Measurements from ENCODE around the gene HLCS. TPM values are rescaled to one million over a fixed set of nuclear protein-coding genes. Genes with fewer than 3 reads are reported as not detected.
A peak's percentile ranks its signal among the peaks of the same experiment; 100 is the strongest.

HLCS gene
- total and polyA plus RNA-seq, 2 of the 8 experiments (the other 6 are each of a cell fraction or from before 2014, with no cell fraction given), result 4.7 to 12.2 TPM

- TF ChIP-seq POU5F1 (IDR thresholded peaks at IDR 0.05; ENCODE audit: low read depth, low read length), result no peak
- no peak for TF ChIP-seq JUND (IDR thresholded peaks at IDR 0.05; ENCODE audit: low read length)
- no peak for TF ChIP-seq CREB1 (IDR thresholded peaks at IDR 0.05)
- TF ChIP-seq RNF2 (IDR thresholded peaks at IDR 0.05; ENCODE audit: borderline replicate concordance, low read depth, low read length, missing control alignments, poor library complexity, severe bottlenecking), result peak; percentile 48
- no peak for TF ChIP-seq ZNF274 (IDR thresholded peaks at IDR 0.05; ENCODE audit: borderline replicate concordance, extremely low read depth, low read length)
Observed at GRCh38 chr21:36700971-36701755, 265.3 kb downstream of the HLCS start (continued).

Small RNA genes lying within 50 kb of the gene (small RNA-seq; reads per million reads assigned to genes)
- gene RF00019 (ENCODE audit: insufficient read depth) (not detected), gene RNA5SP491 (ENCODE audit: insufficient read depth) (22.6 reads per million, percentile 93 among the genes with 10 or more reads in this experiment)

Other genes starting within 250 kb of the HLCS start
- gene RIPPLY3, start 40.0 kb upstream of the HLCS start, total RNA-seq (2021; fragmentation: NEBNext Ultra II Directional; extraction: Animal tissue kit (Norgen Biotek cat#: 25700)), result 2.0 and 2.6 TPM in 2 replicates
- 2.2 TPM in 2 replicates for gene RIPPLY3, start 40.0 kb upstream of the HLCS start, polyA plus RNA-seq (2011; rRNA removed)
- 11.3 and 12.9 TPM in 2 replicates for gene PIGP, start 106.4 kb upstream of the HLCS start, total RNA-seq (2021; fragmentation: NEBNext Ultra II Directional; extraction: Animal tissue kit (Norgen Biotek cat#: 25700))
- 10.2 and 18.0 TPM in 2 replicates for gene PIGP, start 106.4 kb upstream of the HLCS start, polyA plus RNA-seq (2011; rRNA removed)
- gene TTC3, start 106.6 kb upstream of the HLCS start, total RNA-seq (2021; fragmentation: NEBNext Ultra II Directional; extraction: Animal tissue kit (Norgen Biotek cat#: 25700)), result 36.2 and 39.8 TPM in 2 replicates
- 6.5 and 11.0 TPM in 2 replicates for gene TTC3, start 106.6 kb upstream of the HLCS start, polyA plus RNA-seq (2011; rRNA removed)

Measured in H1 (cell line).